Stomach (tissue), 9 donors: Measurements from ENCODE around the gene LTA4H. TPM values are rescaled to one million over a fixed set of nuclear protein-coding genes. Genes with fewer than 3 reads are reported as not detected.
A peak's percentile ranks its signal among the peaks of the same experiment; 100 is the strongest.

Source experiments
- DNase-seq, 2 donors: peaks; one replicate each; pipeline versions ENCODE4 v3.0.0 to v3.0.0-alpha.2; 2013 to 2019
- H3K27ac ChIP-seq, 5 donors: fragments of 200-600 bp in 4 of 5; sonication (generic) in 4 of 5; one replicate each; pipeline ENCODE4 v1.5.1; 2013 to 2019; ENCODE audit warnings: mild to moderate bottlenecking in 1 of 5, moderate library complexity in 1 of 5
- H3K27me3 ChIP-seq, 3 donors: fragments of 200-600 bp; sonication (generic); one replicate each; pipeline ENCODE4 v1.5.1; 2017 to 2019; ENCODE audit warnings: mixed run types in 1 of 3
- H3K36me3 ChIP-seq, 4 donors: fragments of 200-600 bp; sonication (generic); 1 replicate in 3 of 4; 2 replicates in 1 of 4; pipeline ENCODE4 v1.5.1; 2016 to 2019
- H3K4me1 ChIP-seq, 4 donors: fragments of 200-600 bp; sonication (generic); one replicate each; pipeline ENCODE4 v1.5.1; 2016 to 2019
- H3K4me3 ChIP-seq, 4 donors: fragments of 200-600 bp; sonication (generic) in 3 of 4; one replicate each; pipeline ENCODE4 v1.5.1; 2016 to 2019; ENCODE audit warnings: mild to moderate bottlenecking in 1 of 4
- H3K9me3 ChIP-seq, 4 donors: fragments of 200-600 bp; sonication (generic); one replicate each; pipeline ENCODE4 v1.5.1; 2016 to 2019
- CTCF ChIP-seq, 7 experiments: fragments of 450-650 bp in 4 of 7; fragments of 200-600 bp in 3 of 7; sonication (generic) in 3 of 7; IDR thresholded peaks; one replicate each; pipeline ENCODE4 v1.5.1; 2016 to 2019; ENCODE audit warnings: antibody characterized with exemption in 7 of 7, control low read depth in 2 of 7, mild to moderate bottlenecking in 1 of 7
- EP300 ChIP-seq: sonication (generic); formaldehyde crosslinking; IDR thresholded peaks from one replicate; pipeline ENCODE4 v1.6.1; 2017; ENCODE audit warnings: antibody characterized with exemption
- POLR2A ChIP-seq, 4 donors: fragments of 450-650 bp; IDR thresholded peaks; one replicate each; pipeline ENCODE4 v1.6.1; 2016; ENCODE audit warnings: antibody characterized with exemption in 4 of 4, control low read depth in 2 of 4, mild to moderate bottlenecking in 1 of 4, moderate library complexity in 1 of 4
- POLR2AphosphoS5 ChIP-seq, 3 donors: sonication (generic); formaldehyde crosslinking; IDR thresholded peaks; one replicate each; pipeline ENCODE4 v1.6.1; 2016; ENCODE audit warnings: antibody characterized with exemption in 3 of 3
- WGBS, 5 donors: extraction: QIAGEN DNeasy Blood & Tissue Kit in 3 of 5; methylation state at CpG; one replicate each; pipeline versions ENCODE4 v1.1.5 to v1.1.7; 2013 to 2018; 5-methylcytosine and 5-hydroxymethylcytosine counted together
- intact Hi-C: fragments of 100-400 bp; cut with DNase I; formaldehyde crosslinking; loops from one replicate; pipeline ENCODE4 v1.15.1; 2023; ENCODE audit warnings: low total_unique reads
- polyA plus RNA-seq, 3 donors: library from polyadenylated mRNA; stranded (reverse); fragments of 200-250 nt; gene quantifications; one replicate each; pipeline ENCODE4 v1.2.3, GENCODE V29; 2013
- total RNA-seq, 5 donors: library from RNA; depleted of rRNA; stranded (reverse); fragments of >200 nt; gene quantifications; one replicate each; pipeline versions ENCODE4 v1.1.0 to v1.2.3, GENCODE V29; 2014 to 2016
- donor health status: healthy with polysubstance abuse.
- donor health status: Bipolar disorder and iron deficiency.
- donor health status: healthy.

The LTA4H gene
- total and polyA plus RNA-seq, 8 donors: 22.6 to 91.5 (median 57.1) TPM

GRCh38 chr12:96000858-96001257 lies 34.5 kb downstream of the LTA4H start:
- TF ChIP-seq POLR2AphosphoS5 (IDR thresholded peaks at IDR 0.05): no peak
- no peak for TF ChIP-seq POLR2A (IDR thresholded peaks at IDR 0.05)
- no peak for TF ChIP-seq EP300
- TF ChIP-seq CTCF (IDR thresholded peaks at IDR 0.05): no peak
- no peak overlapping the region for H3K4me3 ChIP-seq
- H3K27me3 ChIP-seq: no peaks in the 10 kb centered on the region
- intact Hi-C loops: no loop called here
- peaks cover 26 to 69% (median 62%) of the 10 kb centered on the region in 4 donors for H3K36me3 ChIP-seq
- H3K9me3 ChIP-seq: no peaks in the 10 kb centered on the region
- no peak overlapping the region for H3K27ac ChIP-seq
- WGBS, 5 donors: 83 to 93% (median 92%) methylated on average over 5 of the region's 5 CpGs
- DNase-seq: no peak
- peaks cover 0 to 10% (median 3%) of the 10 kb centered on the region in 4 donors for H3K4me1 ChIP-seq

GRCh38 chr12:95999484-95999883 lies 35.9 kb downstream of the LTA4H start:
- H3K27me3 ChIP-seq: no peaks in the 10 kb centered on the region
- H3K9me3 ChIP-seq: no peaks in the 10 kb centered on the region
- H3K27ac ChIP-seq: no peak overlapping the region
- no peak for DNase-seq
- 72 to 90% (median 81%) methylated on average over 5 of the region's 5 CpGs for WGBS, 5 donors
- H3K36me3 ChIP-seq: peaks cover 13 to 62% (median 49%) of the 10 kb centered on the region in 4 donors
- TF ChIP-seq POLR2AphosphoS5 (IDR thresholded peaks at IDR 0.05): no peak
- TF ChIP-seq POLR2A (IDR thresholded peaks at IDR 0.05): no peak
- TF ChIP-seq CTCF (IDR thresholded peaks at IDR 0.05): no peak
- TF ChIP-seq EP300: no peak
- H3K4me1 ChIP-seq: peaks cover 0 to 15% (median 3%) of the 10 kb centered on the region in 4 donors
- intact Hi-C loops: no loop called here
- H3K4me3 ChIP-seq: no peak overlapping the region

GRCh38 chr12:95998611-95999286 lies 36.6 kb downstream of the LTA4H start:
- DNase-seq: peak in 1 of 2 donors; percentile 85
- intact Hi-C loops: no loop called here
- Histone ChIP-seq H3K4me3 (no peak overlapping the region), H3K27me3 (no peaks in the 10 kb centered on the region), H3K27ac (no peak overlapping the region), H3K36me3 (peaks cover 8 to 55% (median 41%) of the 10 kb centered on the region in 4 donors), H3K9me3 (no peaks in the 10 kb centered on the region), H3K4me1 (peaks cover 0 to 15% (median 3%) of the 10 kb centered on the region in 4 donors)
- TF ChIP-seq EP300: no peak
- peak in 4 of 7 experiments; percentile 56 to 67 (median 62) for TF ChIP-seq CTCF (IDR thresholded peaks at IDR 0.05)
- 18 to 28% (median 22%) methylated on average over 7 of the region's 7 CpGs for WGBS, 5 donors

- WGBS, 5 donors: 64 to 81% (median 76%) methylated on average over 5 of the region's 5 CpGs
- Histone ChIP-seq H3K36me3 (peaks cover 6 to 48% (median 34%) of the 10 kb centered on the region in 4 donors), H3K9me3 (no peaks in the 10 kb centered on the region), H3K4me1 (peaks cover 0 to 15% (median 3%) of the 10 kb centered on the region in 4 donors), H3K27me3 (no peaks in the 10 kb centered on the region), H3K27ac (no peak overlapping the region), H3K4me3 (no peak overlapping the region)
- intact Hi-C loops: no loop called here
- DNase-seq: no peak
- TF ChIP-seq EP300 (no peak), CTCF (IDR thresholded peaks at IDR 0.05) (no peak), POLR2A (IDR thresholded peaks at IDR 0.05) (no peak), POLR2AphosphoS5 (IDR thresholded peaks at IDR 0.05) (no peak)
Observed at GRCh38 chr12:95997911-95998510, 37.4 kb downstream of the LTA4H start.
